HCT116 (cell line): ENCODE measurements around the gene SOX18. TPM values are rescaled to one million over a fixed set of nuclear protein-coding genes. Genes with fewer than 3 reads are reported as not detected.
"Not testable (repeated sequence)": the region's sequence is repeated elsewhere in the genome, so short reads cannot be mapped to it uniquely, and the experiment has no call there.

Source experiments
- ATAC-seq: fragments of 200-7000 bp; cut with Tn5 transposase; 2 replicates; pipeline ENCODE4 v1.9.1; 2020; ENCODE audit warnings: mild to moderate bottlenecking, moderate library complexity
- BruUV-seq: library from RNA; stranded (reverse); fragments of 400-500 nt; replicated peaks from 2 replicates; lab custom pipeline; 2021; lab: Mats Ljungman, UMichigan
- CTCF ChIA-PET: fragments of 300-600 bp; sonication (Branson Sonifier 250); formaldehyde crosslinking; loops from one replicate; lab custom pipeline; 2021; ENCODE audit warnings: antibody characterized with exemption; lab: Charles Lee
- POLR2A ChIA-PET: fragments of 300-600, 350-600 bp; sonication (Branson Sonifier 250); formaldehyde crosslinking; loops from one replicate; lab custom pipeline; 2021; ENCODE audit warnings: antibody characterized with exemption; lab: Charles Lee
- RAD21 ChIA-PET, 2 experiments: fragments of 300-600 bp; sonication (Branson Sonifier 250); formaldehyde crosslinking; loops; one replicate each; lab custom pipeline; 2023; ENCODE audit warnings: low total read pairs in 2 of 2; ENCODE audit not compliant: uncharacterized antibody in 2 of 2, unreplicated experiment in 2 of 2, low non-redundant PET in 1 of 2; lab: Charles Lee
- DNase-seq: peaks from one replicate; pipeline ENCODE4 v3.0.0-alpha.2; 2010; ENCODE audit warnings: low read depth, low spot score
- H2AFZ ChIP-seq: fragments of 200-600 bp; shearing (Covaris generic), sonication (generic); 2 replicates; pipeline ENCODE4 v1.6.1; 2017; ENCODE audit warnings: low read depth, mixed run types, mixed read lengths, antibody characterized with exemption, low read length; ENCODE audit not compliant: poor library complexity, severe bottlenecking
- H3K27ac ChIP-seq: 2 replicates; pipeline ENCODE4 v1.5.1; 2012; ENCODE audit warnings: low read depth, low read length
- H3K27me3 ChIP-seq: fragments of 200-600 bp; sonication (generic); 2 replicates; pipeline ENCODE4 v1.6.1; 2016; ENCODE audit warnings: mixed run types, low read length, mixed read lengths; ENCODE audit not compliant: insufficient read depth
- H3K36me3 ChIP-seq, 2 experiments: fragments of 200-500 bp in 1 of 2; fragments of 200-600 bp in 1 of 2; sonication (Bioruptor generic) in 1 of 2; sonication (generic) in 1 of 2; 2 replicates each; pipeline versions ENCODE4 v1.5.1 to v1.6.1; 2014 to 2016; ENCODE audit warnings: low read length in 2 of 2, inconsistent platforms in 1 of 2, mixed read lengths in 1 of 2, mixed run types in 1 of 2; ENCODE audit not compliant: insufficient read depth in 2 of 2, control insufficient read depth in 1 of 2
- H3K4me1 ChIP-seq, 2 experiments: fragments of 200-600 bp in 1 of 2; sonication (generic) in 1 of 2; 2 replicates each; pipeline versions ENCODE4 v1.5.1 to v1.6.1; 2012 to 2017; ENCODE audit warnings: low read length in 2 of 2, inconsistent platforms in 1 of 2, mild to moderate bottlenecking in 1 of 2, mixed read lengths in 1 of 2, mixed run types in 1 of 2, moderate library complexity in 1 of 2; ENCODE audit not compliant: insufficient read depth in 2 of 2, control insufficient read depth in 1 of 2
- H3K4me2 ChIP-seq: fragments of 200-600 bp; sonication (generic); 2 replicates; pipeline ENCODE4 v1.6.1; 2017; ENCODE audit warnings: mixed run types, low read length, mixed read lengths
- H3K4me3 ChIP-seq, 2 experiments: fragments of 200-600 bp in 1 of 2; sonication (generic) in 1 of 2; replicated peaks in 1 of 2; 2 replicates each; pipeline ENCODE4 v1.5.1; 2011 to 2016; ENCODE audit warnings: low read length in 2 of 2, control low read depth in 1 of 2, low read depth in 1 of 2, mild to moderate bottlenecking in 1 of 2, mixed read lengths in 1 of 2, mixed run types in 1 of 2
- H3K79me2 ChIP-seq: fragments of 200-600 bp; sonication (generic); 2 replicates; pipeline ENCODE4 v1.6.1; 2017; ENCODE audit warnings: mild to moderate bottlenecking, mixed run types, low read length, moderate library complexity, mixed read lengths; ENCODE audit not compliant: insufficient read depth
- H3K9ac ChIP-seq: fragments of 200-600 bp; sonication (generic); 2 replicates; pipeline ENCODE4 v1.6.1; 2016; ENCODE audit warnings: low read length, mixed read lengths
- H3K9me2 ChIP-seq: fragments of 200-600 bp; sonication (generic), shearing (Covaris generic); 2 replicates; pipeline ENCODE4 v1.6.1; 2017; ENCODE audit warnings: mixed run types, mild to moderate bottlenecking, moderate library complexity; ENCODE audit not compliant: insufficient read depth
- H3K9me3 ChIP-seq, 2 experiments: fragments of 200-500 bp in 1 of 2; fragments of 200-600 bp in 1 of 2; sonication (Bioruptor generic) in 1 of 2; sonication (generic) in 1 of 2; 2 replicates each; pipeline ENCODE4 v1.6.1; 2014 to 2017; ENCODE audit warnings: low read length in 2 of 2, mixed read lengths in 2 of 2, inconsistent platforms in 1 of 2, low read depth in 1 of 2, mild to moderate bottlenecking in 1 of 2, mixed run types in 1 of 2, moderate library complexity in 1 of 2; ENCODE audit not compliant: control insufficient read depth in 1 of 2, insufficient read depth in 1 of 2
- H4K20me1 ChIP-seq: fragments of 200-600 bp; sonication (generic), shearing (Covaris generic); 2 replicates; pipeline ENCODE4 v1.6.1; 2017; ENCODE audit warnings: mixed run types, mild to moderate bottlenecking, moderate library complexity; ENCODE audit not compliant: insufficient read depth
- CEBPB ChIP-seq: IDR thresholded peaks from 2 replicates; pipeline ENCODE4 v1.6.1; 2012; ENCODE audit warnings: low read depth
- EGR1 ChIP-seq: IDR thresholded peaks from 2 replicates; pipeline ENCODE4 v1.6.1; 2012; ENCODE audit warnings: low read depth
- ELF1 ChIP-seq: IDR thresholded peaks from 2 replicates; pipeline ENCODE4 v1.6.1; 2012; ENCODE audit warnings: low read depth, borderline replicate concordance
- EZH2 ChIP-seq: fragments of 200-600 bp; sonication (generic); IDR thresholded peaks from 2 replicates; pipeline ENCODE4 v1.6.1; 2017; ENCODE audit warnings: antibody characterized with exemption, mixed run types
- JUND ChIP-seq: IDR thresholded peaks from 2 replicates; pipeline ENCODE4 v1.6.1; 2012
- SIN3A ChIP-seq: IDR thresholded peaks from 2 replicates; pipeline ENCODE4 v1.6.1; 2012; ENCODE audit warnings: low read depth
- SP1 ChIP-seq: IDR thresholded peaks from 2 replicates; pipeline ENCODE4 v1.6.1; 2012; ENCODE audit warnings: low read depth
- ZNF274 ChIP-seq: fragments of 200-500 bp; sonication (Bioruptor generic); IDR thresholded peaks from 2 replicates; pipeline ENCODE4 v1.6.1; 2014; ENCODE audit warnings: mild to moderate bottlenecking, low read depth, low read length, inconsistent platforms
- intact Hi-C: fragments of 100-400 bp; cut with micrococcal nuclease; formaldehyde crosslinking; loops from 2 replicates; pipeline ENCODE4 v1.10.0; 2022
- total RNA-seq: library from RNA; stranded (reverse); gene quantifications from one replicate; pipeline ENCODE4 v1.2.1, GENCODE V29; 2021; ENCODE audit not compliant: unreplicated experiment
- TF ChIP-seq, protein P1 (sequence below): IDR thresholded peaks from 2 replicates; pipeline ENCODE4 v1.6.1; 2012

SOX18 gene
- total RNA-seq, 1 experiment from 2014 or later, result 3.3 TPM

DNA sequence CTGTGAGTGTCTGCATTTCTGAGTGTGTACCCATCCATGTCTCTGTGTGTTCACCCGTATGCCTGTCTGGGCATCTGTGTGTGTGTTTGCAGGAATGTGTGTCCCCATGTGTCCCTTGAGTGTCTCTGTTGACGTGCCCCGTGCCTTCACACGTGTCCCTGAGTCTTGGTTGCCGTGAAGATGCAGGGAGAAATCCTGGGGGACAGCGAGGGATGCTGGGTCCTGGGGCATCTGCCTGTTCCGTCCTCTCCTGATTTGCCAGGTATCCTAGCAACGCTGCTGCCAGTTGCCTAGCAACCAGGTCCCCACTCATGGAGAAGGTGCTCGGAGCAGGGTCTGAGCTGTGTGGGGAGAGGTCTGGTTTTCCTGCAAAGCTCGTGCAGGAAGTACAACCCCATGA, 40.7 kb upstream of the SOX18 start:
- POLR2A ChIA-PET, result no interaction called here
- peaks cover 6% of the 10 kb centered on the region in 2 experiments; a peak in 2 of 4 replicates for H3K9me3 ChIP-seq

DNA sequence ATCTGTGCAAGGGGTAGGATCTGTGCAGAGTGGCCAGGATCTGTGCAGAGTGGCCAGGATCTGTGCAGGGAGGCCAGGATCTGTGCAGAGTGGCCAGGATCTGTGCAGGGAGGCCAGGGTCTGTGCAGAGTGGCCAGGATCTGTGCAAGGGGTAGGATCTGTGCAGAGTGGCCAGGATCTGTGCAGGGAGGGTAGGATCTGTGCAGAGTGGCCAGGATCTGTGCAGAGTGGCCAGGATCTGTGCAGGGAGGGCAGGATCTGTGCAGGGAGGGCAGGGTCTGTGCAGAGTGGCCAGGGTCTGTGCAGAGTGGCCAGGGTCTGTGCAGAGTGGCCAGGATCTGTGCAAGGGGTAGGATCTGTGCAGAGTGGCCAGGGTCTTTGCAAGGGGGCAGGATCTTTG, 39.1 kb upstream of the SOX18 start:
- RAD21 ChIA-PET, H2AFZ ChIP-seq, H3K9ac ChIP-seq, intact Hi-C loops, H3K9me2 ChIP-seq, H4K20me1 ChIP-seq, CTCF ChIA-PET, H3K79me2 ChIP-seq, H3K4me2 ChIP-seq, H3K4me1 ChIP-seq, POLR2A ChIA-PET, BruUV-seq, H3K27ac ChIP-seq, H3K36me3 ChIP-seq, H3K4me3 ChIP-seq, H3K27me3 ChIP-seq, DNase-seq, ATAC-seq, H3K9me3 ChIP-seq: not testable (repeated sequence)

More for the DNA sequence above, 40.7 kb upstream of the SOX18 start:
- no peaks in the 10 kb centered on the region for H3K36me3 ChIP-seq
- H3K4me1 ChIP-seq, result no peaks in the 10 kb centered on the region
- TF ChIP-seq SIN3A (no peak), ZNF274 (no peak), JUND (no peak), CEBPB (no peak), SP1 (no peak), ELF1 (no peak), EGR1 (no peak), EZH2 (no peak)
- TF ChIP-seq, protein P1, sequence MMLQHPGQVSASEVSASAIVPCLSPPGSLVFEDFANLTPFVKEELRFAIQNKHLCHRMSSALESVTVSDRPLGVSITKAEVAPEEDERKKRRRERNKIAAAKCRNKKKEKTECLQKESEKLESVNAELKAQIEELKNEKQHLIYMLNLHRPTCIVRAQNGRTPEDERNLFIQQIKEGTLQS, result no peak
- ATAC-seq (no peak), DNase-seq (no peak)
- ChIA-PET RAD21 (no interaction called here), CTCF (no interaction called here)
- H3K79me2 ChIP-seq, result no peaks in the 10 kb centered on the region
- no peaks in the 10 kb centered on the region for H3K27me3 ChIP-seq
- intact Hi-C loops, result no loop called here
- no peaks in the 10 kb centered on the region for H3K9me2 ChIP-seq
- no TSS peak for BruUV-seq
- H3K4me2 ChIP-seq, result no peak overlapping the region
- H3K27ac ChIP-seq, result no peak overlapping the region
- no peak overlapping the region for H3K9ac ChIP-seq
- no peak overlapping the region for H3K4me3 ChIP-seq
- H4K20me1 ChIP-seq, result no peaks in the 10 kb centered on the region
- no peak overlapping the region for H2AFZ ChIP-seq

DNA sequence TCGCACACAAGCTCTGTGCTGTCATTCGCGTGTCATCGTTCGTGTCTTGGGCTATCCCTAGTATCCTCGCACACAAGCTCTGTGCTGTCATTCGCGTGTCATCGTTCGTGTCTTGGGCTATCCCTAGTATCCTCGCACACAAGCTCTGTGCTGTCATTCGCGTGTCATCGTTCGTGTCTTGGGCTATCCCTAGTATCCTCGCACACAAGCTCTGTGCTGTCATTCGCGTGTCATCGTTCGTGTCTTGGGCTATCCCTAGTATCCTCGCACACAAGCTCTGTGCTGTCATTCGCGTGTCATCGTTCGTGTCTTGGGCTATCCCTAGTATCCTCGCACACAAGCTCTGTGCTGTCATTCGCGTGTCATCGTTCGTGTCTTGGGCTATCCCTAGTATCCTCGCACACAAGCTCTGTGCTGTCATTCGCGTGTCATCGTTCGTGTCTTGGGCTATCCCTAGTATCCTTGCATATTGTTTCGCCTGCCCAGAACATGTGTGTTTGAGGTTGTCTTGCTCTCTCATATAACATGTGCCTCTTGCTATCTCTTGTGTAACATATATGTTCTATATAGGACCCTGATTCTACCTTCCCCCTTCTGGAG, 37.9 kb upstream of the SOX18 start:
- H3K4me3 ChIP-seq, H3K9me3 ChIP-seq, DNase-seq, H3K4me1 ChIP-seq, intact Hi-C loops, H4K20me1 ChIP-seq, H3K9me2 ChIP-seq, H3K27me3 ChIP-seq, H3K4me2 ChIP-seq, H3K79me2 ChIP-seq, BruUV-seq, ATAC-seq, H2AFZ ChIP-seq, H3K36me3 ChIP-seq, H3K27ac ChIP-seq, CTCF ChIA-PET, H3K9ac ChIP-seq, RAD21 ChIA-PET: not testable (repeated sequence)
- POLR2A ChIA-PET, result interaction anchor here (0.5 kb wide), 1 partner anchor 36 kb away, joined by 4 read pairs; no protein-coding TSS in a partner anchor
